ENCODE results near the gene CTSA. TPM values are rescaled to one million over a fixed set of nuclear protein-coding genes. Genes with fewer than 3 reads are reported as not detected.
"Not testable (repeated sequence)": the region's sequence is repeated elsewhere in the genome, so short reads cannot be mapped to it uniquely, and the experiment has no call there.

The CTSA gene
- total RNA-seq, 1 donor from 2014 or later: 123 TPM

DNA sequence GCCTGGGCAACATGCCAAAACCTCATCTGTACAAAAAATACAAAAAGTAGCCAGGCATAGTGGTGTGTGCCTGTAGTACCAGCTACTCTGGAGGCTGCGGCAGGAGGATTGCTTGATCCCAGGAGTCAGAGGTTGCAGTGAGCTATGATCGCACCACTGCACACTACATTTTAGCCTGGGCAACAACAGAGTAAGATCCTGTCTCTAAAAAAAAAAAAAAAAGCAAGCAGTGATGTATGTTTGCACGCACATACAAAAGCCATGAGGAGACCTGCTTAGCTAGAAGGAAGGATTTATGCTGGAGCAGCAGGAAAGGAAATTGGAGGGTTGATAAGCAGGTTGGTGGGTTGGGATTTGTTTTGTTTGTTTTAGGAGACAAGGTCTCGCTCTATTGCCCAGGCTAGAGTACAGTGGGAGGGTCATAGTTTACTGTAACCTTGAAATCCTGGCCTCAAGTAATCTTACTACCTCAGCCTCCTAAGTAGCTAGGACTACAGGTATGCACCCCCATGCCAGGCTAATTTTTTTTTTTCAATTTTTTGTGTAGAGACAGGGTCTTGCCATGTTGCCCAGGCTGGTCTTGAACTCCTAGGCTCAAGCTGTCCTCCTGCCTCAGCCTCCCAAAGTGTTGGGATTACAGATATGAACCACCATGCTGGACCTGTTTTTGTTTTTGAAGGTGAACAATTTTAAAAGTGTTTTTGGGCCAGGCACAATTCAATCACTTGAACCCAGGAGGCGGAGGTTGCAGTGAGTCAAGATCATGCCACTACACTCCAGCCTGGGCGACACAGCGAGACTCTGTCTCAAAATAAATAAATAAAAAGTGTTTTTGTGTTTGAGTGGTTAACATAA, 29.7 kb upstream of the CTSA start:
- intact Hi-C loops (cut with micrococcal nuclease): no loop called here
- ATAC-seq (no peak), DNase-seq (no peak)

DNA sequence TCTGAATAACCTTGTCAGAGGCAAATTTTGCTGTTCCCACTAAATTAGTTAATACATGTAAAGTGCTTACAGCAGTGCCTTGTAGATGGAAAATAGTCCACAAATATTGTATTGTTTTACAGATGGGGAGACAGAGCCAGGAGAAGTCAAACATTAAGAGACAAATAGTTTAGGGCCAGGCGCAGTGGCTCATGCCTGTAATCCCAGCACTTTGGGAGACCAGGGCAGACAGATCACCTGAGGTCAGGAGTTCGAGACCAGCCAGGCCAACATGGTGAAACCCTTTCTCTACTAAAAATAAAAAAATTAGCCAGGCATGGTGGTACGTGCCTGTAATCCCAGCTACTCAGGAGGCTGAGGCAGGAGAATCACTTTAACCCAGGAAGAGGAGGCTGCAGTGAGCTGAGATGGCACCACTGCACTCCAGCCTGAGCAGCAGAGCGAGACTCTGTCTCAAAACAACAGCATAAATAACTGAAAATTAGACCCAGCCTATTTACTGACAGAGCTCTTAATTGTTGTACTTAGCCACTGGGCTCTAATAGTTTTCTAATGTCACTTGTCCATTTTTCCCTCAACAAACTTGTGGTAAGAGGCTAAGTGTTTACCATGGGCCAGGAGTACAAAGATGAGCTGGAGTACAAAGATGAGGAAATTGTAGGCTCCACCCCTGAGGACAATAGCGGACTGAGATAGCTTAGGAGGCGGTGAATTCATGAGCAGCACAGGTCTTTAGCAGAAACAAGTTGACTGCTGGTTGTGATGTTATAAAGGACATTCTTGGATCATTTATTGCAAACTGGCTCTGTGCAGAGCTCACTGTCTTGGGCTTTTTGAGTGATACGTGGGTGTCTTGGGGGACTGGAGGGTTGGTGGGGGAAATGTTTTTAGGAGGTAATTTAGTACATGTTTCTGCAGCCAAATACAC, 27.3 kb upstream of the CTSA start:
- no peak for ATAC-seq
- intact Hi-C loops (cut with micrococcal nuclease): no loop called here
- no peak for DNase-seq

DNA sequence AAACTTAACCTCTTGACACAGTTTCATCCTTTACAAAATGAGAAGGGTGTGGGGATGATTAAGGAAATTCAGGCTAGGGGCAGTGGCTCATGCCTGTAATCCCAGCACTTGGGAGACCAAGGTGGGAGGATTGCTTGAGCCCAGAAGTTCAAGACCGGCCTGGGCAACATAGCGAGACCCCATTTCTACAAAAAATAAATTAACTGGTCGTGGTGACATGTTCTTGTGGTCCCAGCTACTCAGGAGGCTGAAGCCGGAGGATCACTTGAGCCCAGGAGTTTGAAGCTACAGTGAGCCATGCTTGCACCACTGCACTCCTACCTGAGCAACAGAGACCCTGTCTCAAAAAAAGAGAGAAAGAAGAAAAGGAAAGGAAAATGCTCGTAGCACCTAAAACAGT, 24.7 kb upstream of the CTSA start:
- ATAC-seq: no peak

DNA sequence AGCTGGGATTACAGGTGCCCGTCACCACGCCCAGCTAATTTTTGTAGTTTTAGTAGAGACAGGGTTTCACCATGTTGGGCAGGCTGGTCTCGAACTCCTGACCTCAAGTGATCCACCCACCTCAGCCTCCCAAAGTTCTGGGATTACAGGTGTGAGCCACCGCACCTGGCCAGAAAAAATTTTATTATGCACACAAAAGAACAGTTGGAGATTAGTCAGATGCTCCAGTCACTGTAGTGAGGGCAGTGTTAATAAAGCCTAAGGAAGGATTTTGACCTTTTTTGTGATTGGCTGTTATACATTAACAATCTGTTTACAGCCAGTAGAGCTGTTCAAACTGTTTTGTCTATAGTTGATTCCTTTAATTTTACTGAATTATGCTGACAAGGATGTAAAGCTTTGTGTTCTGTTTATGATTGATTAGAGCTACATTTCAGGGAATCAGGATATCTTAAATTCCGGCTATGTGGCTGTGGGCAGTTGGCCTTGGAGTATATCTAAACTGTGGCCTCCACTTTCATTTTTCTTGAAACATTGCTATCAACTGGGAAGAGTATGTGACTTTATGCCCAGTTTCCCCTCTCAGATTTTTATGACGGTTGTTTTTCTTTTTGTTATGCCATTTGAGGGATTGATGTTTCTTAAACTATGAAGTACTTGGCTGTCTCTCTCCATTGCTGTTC, 23.9 kb upstream of the CTSA start:
- no peak for ATAC-seq
- intact Hi-C loops (cut with micrococcal nuclease): no loop called here
- no peak for DNase-seq

More for the DNA sequence above, 24.7 kb upstream of the CTSA start:
- intact Hi-C loops (cut with micrococcal nuclease): no loop called here
- no peak for DNase-seq

DNA sequence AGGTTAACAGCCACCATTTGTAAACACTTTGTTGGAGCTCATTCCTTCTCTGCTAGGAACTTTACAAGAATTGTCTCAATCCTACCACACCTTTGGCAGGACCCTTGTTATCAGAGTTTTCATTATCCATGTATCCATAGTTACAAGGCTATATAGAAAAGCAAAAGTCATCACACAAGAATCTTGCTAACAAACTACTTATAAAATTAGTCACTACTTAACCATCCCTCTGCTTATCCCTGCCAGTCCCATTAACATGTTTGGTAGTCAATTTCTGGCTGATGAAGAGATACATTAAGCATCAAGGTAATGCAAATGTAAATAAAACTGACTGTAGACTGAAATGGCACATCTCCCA, 23.3 kb upstream of the CTSA start:
- DNase-seq: no peak
- ATAC-seq: no peak
- intact Hi-C loops (cut with micrococcal nuclease): no loop called here

DNA sequence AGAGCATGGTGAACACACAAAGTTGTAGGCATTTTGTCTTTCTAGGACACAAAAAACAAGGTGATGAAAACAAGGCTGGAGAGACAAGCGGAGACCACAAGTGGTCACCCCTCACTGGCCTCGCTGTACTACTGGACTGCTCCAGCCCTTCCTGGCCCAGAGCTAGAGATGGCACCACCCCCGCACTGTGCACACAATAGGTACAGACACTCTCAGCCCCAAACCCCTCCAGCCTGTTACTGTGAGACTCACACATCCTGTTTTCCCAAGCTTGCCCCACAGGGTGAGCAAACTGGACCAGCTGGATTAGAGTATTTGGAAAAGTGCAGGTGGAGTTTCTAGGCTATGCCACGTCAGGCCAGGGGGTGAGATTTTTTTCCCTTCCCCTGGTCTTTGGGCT, 18.5 kb upstream of the CTSA start:
- intact Hi-C loops (cut with micrococcal nuclease): no loop called here
- DNase-seq (no peak), ATAC-seq (no peak)

DNA sequence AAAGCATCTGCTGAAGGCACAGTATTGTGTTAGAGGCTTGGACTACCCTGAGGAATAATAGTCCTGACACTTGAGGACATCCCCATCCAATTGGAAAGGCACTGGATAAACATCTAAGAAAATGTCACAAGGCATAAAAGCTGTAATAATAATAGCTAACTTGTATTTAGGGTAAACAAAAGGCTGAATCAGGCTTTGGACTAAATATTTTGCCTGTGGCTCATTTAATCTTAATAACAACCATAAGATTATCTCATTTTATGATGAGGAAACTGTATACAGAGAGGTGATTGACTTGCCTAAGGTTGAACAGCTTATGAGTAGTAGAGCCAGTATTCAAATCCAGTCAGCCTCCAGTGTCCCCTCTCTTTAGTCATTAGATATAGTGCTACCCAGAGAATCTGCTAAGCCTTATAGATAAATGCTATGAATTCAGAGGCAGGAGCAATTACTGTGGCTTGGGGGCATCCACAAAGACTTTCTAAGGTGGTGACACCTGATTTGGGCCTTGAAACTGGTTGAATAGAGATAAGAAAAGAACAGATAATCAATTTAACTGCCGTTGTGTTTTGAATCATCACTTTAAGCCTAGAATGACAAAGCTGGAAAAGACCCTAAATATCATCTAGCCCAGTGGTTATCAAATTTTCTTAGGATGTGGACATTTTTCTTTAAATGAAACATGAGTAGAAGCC, 17.6 kb upstream of the CTSA start:
- ATAC-seq (no peak), DNase-seq (no peak)
- intact Hi-C loops (cut with micrococcal nuclease): no loop called here

DNA sequence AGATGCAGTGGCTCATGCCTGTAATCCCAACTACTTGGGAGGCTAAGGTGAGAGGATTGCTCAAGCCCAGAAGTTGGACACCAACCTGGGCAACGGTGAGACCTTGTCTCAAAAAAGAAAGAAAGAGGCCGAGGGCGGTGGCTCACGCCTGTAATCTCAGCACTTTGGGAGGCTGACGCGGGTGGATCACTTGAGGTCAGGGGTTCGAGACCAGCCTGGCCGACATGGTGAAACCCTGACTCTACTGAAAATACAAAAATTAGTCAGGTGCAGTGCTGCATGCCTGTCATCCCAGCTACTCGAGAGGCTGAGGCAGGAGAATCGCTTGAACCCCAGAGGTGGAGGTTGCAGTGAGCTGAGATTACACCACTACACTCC, 17.0 kb upstream of the CTSA start:
- ATAC-seq; intact Hi-C loops (cut with micrococcal nuclease); DNase-seq: not testable (repeated sequence)

DNA sequence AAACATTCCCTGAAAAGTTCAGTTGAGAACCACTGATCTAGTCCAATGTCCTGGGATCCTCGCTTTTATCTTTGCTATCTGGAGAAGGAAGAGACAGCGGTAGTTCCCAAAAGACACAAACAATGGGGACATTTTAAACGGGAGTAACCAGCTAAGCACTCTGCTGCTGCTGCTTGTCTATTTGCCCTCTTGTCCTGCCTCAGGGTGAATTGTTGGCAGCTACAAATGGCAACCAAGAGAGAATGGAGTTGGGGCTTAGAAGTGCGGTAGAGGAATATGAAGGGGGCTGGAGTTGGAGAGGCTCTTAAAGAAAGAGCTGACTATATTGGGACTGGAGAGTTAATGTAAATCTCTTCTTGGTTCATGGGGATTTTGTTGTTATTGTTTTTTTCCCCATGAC, 16.6 kb upstream of the CTSA start:
- DNase-seq: no peak
- intact Hi-C loops (cut with micrococcal nuclease): no loop called here

DNA sequence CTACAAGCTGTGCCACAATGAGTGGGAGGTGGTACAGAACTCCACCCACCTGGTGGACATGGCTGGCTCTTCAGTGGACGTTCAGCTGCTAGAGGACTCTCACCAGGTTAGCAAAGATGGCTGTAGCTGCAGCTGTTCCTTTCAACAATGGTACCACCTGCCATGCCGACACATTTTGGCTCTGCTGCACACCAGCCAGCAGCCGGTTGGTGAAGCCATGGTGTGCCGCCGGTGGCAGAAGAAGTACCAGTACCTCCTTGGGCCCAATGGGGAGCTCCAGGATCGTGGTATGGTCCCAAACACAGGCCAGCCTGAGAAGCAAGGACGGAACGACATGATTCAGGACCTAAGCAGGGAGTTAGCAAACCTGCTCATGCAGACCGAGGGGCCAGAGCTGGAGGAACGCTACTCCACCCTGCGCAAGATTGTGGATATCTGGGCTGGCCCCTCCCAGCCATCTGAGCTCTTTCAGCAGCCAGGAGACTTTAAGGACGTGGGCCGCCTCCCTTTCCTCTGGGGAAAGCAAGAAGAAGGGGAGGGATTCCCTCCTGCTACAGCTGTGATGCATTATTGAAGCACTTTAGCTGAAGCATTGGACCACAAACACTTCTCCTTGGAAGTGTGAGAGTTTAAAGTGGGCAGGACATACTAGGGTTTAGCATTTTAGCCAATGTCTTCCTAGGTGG, 12.9 kb upstream of the CTSA start:
- DNase-seq (peak; percentile 56), ATAC-seq (peak; percentile 49)
- intact Hi-C loops (cut with micrococcal nuclease): no loop called here

More for the DNA sequence above, 16.6 kb upstream of the CTSA start:
- ATAC-seq: no peak

DNA sequence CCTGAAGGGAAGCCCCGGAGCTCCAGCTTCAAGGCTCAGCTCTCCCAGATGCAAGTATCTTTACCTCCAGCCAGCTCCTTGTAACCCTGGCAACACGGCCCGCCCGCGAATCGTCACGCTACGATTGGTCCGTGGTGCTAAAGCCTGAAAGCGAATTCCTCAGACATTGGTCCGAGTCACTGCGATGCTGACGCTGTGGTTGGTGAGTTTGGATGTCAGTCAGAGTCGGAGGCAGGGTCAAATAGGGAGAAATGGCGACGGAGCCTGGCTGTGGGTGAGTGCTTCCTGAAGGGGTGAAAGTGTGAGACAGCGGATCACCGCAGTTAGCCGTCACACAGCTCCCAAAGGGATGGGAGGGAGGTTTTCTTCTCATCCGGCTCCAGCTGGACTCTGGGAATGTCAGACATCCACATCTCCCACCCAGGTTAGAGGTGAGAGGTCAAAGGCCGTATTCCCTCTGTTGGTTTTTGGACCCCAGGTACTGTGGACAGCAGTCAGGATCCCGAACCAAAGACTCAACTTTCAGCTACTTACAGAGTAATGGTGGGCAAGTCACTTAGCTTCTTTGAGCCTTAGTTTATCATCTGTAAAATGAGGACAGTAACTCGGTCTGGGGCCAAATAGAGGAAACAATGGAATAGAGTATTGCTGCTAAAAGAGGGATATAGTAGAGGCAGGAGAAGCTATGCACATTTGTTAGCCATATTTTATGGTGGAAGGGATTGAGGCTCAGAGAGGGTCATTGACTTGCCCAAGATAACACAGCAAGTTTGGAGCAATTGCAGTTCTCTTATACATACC, 9.9 kb upstream of the CTSA start, which contains the start of gene ZSWIM1:
Gene ZSWIM1, plus strand, starts transcription at position 240 of the 801 bp plus-strand sequence. CDS start 1,366 bp downstream, outside the sequence.
- intact Hi-C loops (cut with micrococcal nuclease): no loop called here
- ATAC-seq: peak; percentile 95
- peak; percentile 99 for DNase-seq

DNA sequence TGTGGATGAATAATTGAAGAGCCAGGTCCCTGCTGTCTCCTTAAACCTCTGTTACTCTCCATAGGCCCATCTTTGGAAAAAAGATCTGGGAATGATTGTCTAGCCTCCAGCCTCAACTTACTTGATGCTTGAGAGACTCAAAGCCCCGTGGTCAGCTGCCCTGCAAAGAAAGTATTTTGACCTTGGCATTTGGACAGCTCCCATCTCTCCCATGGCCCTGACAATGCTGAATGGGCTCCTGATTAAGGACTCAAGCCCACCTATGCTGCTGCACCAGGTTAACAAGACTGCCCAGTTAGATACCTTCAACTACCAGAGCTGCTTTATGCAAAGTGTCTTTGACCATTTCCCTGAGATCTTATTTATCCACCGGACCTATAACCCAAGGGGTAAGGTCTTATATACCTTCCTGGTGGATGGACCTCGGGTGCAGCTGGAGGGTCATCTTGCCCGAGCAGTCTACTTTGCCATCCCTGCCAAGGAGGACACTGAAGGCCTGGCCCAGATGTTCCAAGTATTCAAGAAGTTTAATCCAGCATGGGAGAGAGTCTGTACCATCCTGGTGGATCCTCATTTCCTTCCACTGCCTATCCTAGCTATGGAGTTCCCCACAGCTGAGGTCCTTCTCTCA, 8.6 kb upstream of the CTSA start:
- ATAC-seq (no peak), DNase-seq (no peak)
- intact Hi-C loops (cut with micrococcal nuclease): no loop called here

DNA sequence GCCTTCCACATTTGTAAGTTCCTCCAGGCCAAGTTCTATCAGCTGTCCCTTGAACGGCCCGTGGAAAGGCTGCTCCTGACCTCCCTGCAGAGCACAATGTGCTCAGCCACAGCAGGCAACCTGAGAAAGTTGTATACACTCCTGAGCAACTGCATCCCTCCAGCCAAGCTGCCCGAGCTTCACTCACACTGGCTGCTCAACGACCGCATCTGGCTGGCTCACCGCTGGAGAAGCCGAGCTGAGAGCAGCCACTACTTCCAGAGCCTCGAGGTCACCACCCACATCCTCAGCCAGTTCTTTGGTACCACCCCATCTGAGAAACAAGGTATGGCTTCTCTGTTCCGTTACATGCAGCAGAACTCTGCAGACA, 8.1 kb upstream of the CTSA start:
- intact Hi-C loops (cut with micrococcal nuclease): no loop called here
- DNase-seq (no peak), ATAC-seq (no peak)

DNA sequence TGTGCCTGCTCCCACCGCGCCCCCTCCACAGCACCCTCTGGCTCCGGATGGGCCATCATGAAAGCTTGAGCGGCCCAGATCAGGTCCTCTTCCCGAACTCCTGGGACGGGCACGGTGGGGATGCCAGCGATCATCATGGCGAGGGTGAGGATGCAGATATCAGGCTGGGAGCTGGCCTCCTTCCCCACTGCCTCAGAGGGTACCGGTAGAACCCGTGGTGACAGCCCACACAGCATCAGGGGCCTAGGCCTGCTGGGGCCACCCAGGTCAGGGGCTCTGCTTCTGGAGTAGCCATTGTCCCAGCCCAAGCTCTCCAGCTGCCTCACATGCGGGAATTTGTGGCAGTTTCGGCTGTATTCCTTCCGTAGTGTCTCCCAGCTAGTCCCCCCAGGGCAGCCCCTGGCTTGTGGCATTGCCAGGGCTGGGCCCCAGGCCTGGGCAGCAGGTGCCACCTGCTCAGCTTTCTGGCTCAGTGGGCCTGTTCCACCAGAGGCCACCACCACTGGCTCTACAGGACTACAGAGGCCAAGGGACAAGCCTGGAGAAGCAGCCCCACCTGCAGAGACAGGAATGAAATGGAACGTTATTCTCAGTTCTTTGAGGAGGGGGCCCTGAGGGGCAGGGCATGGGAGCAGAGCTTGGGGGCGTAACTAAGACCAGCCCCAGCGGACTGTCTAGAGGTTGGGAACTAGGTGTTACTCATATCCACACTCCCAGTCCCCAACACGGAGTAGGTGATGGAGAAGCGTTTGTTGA, 4.4 kb upstream of the CTSA start:
- intact Hi-C loops (cut with micrococcal nuclease): no loop called here
- DNase-seq (no peak), ATAC-seq (no peak)

DNA sequence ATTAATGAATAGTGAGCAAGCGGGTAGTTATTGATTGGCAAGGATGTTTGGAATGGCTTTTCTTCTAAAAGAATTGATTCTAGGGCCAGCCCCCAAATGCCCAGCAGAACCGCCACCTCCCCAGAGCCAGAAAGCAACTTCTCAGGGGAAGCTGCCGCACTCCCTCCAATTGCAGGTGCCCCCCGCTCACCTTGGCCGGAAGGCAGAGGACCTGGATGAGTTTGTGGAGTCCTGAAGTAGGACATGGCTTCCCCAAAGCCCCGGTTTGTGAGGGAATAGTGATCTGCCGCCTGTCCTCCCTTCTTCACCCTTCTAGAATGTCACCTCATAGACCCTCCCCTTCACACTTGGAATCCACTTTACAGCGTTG, 3.8 kb upstream of the CTSA start, which contains the start of gene SPATA25:
Gene SPATA25, minus strand, starts transcription at position 277 of the 370 bp plus-strand sequence. Its CDS starts 32 bp downstream, at position 245.
- no peak for DNase-seq
- no peak for ATAC-seq
- intact Hi-C loops (cut with micrococcal nuclease): no loop called here

DNA sequence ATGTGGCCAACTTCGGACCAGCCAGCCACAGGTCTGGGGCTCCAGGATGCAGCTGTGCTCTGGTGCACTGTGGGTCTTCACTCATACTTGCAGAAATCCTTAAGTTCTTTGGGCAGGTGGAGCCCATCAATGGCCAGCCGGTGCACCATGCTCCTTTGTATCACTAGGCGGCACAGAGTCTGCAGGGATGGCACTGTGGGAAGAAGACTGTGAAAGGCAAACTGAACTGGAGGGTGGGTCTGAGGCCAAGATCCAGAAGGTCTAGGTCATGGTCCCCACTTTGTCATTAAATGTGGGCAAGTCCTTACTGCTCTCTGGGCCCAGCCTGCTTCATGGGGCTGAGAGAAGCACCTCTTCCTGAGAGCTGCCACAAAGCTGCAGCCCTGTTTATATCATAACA, 2.5 kb upstream of the CTSA start:
- intact Hi-C loops (cut with micrococcal nuclease): no loop called here
- no peak for ATAC-seq
- no peak for DNase-seq

Data from left ventricle myocardium superior (tissue), 1 donor.